ENCODE results near the gene USP32. TPM values are rescaled to one million over a fixed set of nuclear protein-coding genes. Genes with fewer than 3 reads are reported as not detected.

USP32 gene
- polyA plus RNA-seq, 3 donors, result 10.1 to 26.6 (median 16.6) TPM

GRCh38 chr17:60390186-60390585 lies 1.7 kb downstream of the USP32 start:
- Mint-ChIP-seq H3K27me3 (ENCODE audit: low read depth in 3 of 3) (peaks cover 0 to 1% (median 0%) of the 10 kb centered on the region in 3 donors), H3K4me3 (peak overlapping the region; percentile 97 to 99), H3K4me1 (peaks cover 74% of the 10 kb centered on the region), H3K9me3 (peaks cover 0 to 2% (median 0%) of the 10 kb centered on the region in 7 donors), H3K36me3 (peaks cover 0 to 1% of the 10 kb centered on the region in 2 donors), H3K27ac (peak overlapping the region; percentile 98 to 100 (median 99))
- WGBS (ENCODE audit: insufficient coverage), result no CpG with 5 or more reads among the region's 2 CpGs
- Histone ChIP-seq H3K4me2 (replicated peaks; ENCODE audit: extremely low read depth, low read length, poor library complexity, severe bottlenecking) (peak overlapping the region; percentile 88), H3K36me3 (replicated peaks in 1 of 2; ENCODE audit: control insufficient read depth in 1 of 2, insufficient read depth in 2 of 2, low read length in 2 of 2) (no peaks in the 10 kb centered on the region), H3K27ac (ENCODE audit: low read depth in 1 of 2, low read length in 2 of 2) (peak overlapping the region in 1 of 2 donors; percentile 92), H3K27me3 (ENCODE audit: control insufficient read depth in 2 of 2, insufficient read depth in 2 of 2, low read length in 2 of 2) (no peaks in the 10 kb centered on the region), H2AFZ (ENCODE audit: insufficient read depth, low read depth, low read length, poor library complexity, severe bottlenecking) (no peak overlapping the region), H3K4me1 (ENCODE audit: control insufficient read depth in 1 of 2, insufficient read depth in 2 of 2, low read length in 2 of 2) (peaks cover 63 to 77% of the 10 kb centered on the region in 2 donors), H3K9me3 (replicated peaks in 1 of 2; ENCODE audit: control insufficient read depth in 1 of 2, insufficient read depth in 1 of 2, low read length in 2 of 2) (no peaks in the 10 kb centered on the region), H3K79me2 (ENCODE audit: insufficient read depth, low read length) (peaks cover 67% of the 10 kb centered on the region), H3K9ac (ENCODE audit: insufficient read depth, low read length, poor library complexity, severe bottlenecking) (peak overlapping the region; percentile 92), H4K20me1 (ENCODE audit: insufficient read depth, low read length) (peaks cover 26% of the 10 kb centered on the region), H3K4me3 (replicated peaks in 1 of 3; ENCODE audit: low read depth in 2 of 3, low read length in 3 of 3) (peak overlapping the region; percentile 42 to 91 (median 83))
- DNase-seq, result peak; percentile 63 to 84 (median 83)
- intact Hi-C loops (cut with micrococcal nuclease), result no loop called here
- TF ChIP-seq CTCF (IDR thresholded peaks at IDR 0.05), result no peak

- Mint-ChIP-seq H3K36me3 (peaks cover 0 to 5% of the 10 kb centered on the region in 2 donors), H3K4me1 (peaks cover 76% of the 10 kb centered on the region), H3K27me3 (ENCODE audit: low read depth in 3 of 3) (peaks cover 0 to 3% (median 1%) of the 10 kb centered on the region in 3 donors), H3K9me3 (peaks cover 0 to 2% (median 0%) of the 10 kb centered on the region in 7 donors), H3K4me3 (no peak overlapping the region), H3K27ac (peak overlapping the region in 5 of 7 donors; percentile 28 to 98 (median 47))
- Histone ChIP-seq H3K36me3 (replicated peaks in 1 of 2; ENCODE audit: control insufficient read depth in 1 of 2, insufficient read depth in 2 of 2, low read length in 2 of 2) (no peaks in the 10 kb centered on the region), H4K20me1 (ENCODE audit: insufficient read depth, low read length) (peaks cover 30% of the 10 kb centered on the region), H3K9me3 (replicated peaks in 1 of 2; ENCODE audit: control insufficient read depth in 1 of 2, insufficient read depth in 1 of 2, low read length in 2 of 2) (no peaks in the 10 kb centered on the region), H3K4me3 (replicated peaks in 1 of 3; ENCODE audit: low read depth in 2 of 3, low read length in 3 of 3) (no peak overlapping the region), H3K27me3 (ENCODE audit: control insufficient read depth in 2 of 2, insufficient read depth in 2 of 2, low read length in 2 of 2) (no peaks in the 10 kb centered on the region), H3K79me2 (ENCODE audit: insufficient read depth, low read length) (peaks cover 81% of the 10 kb centered on the region), H2AFZ (ENCODE audit: insufficient read depth, low read depth, low read length, poor library complexity, severe bottlenecking) (no peak overlapping the region), H3K4me2 (replicated peaks; ENCODE audit: extremely low read depth, low read length, poor library complexity, severe bottlenecking) (peak overlapping the region; percentile 8), H3K27ac (ENCODE audit: low read depth in 1 of 2, low read length in 2 of 2) (peak overlapping the region in 1 of 2 donors; percentile 92), H3K4me1 (ENCODE audit: control insufficient read depth in 1 of 2, insufficient read depth in 2 of 2, low read length in 2 of 2) (peaks cover 63 to 77% of the 10 kb centered on the region in 2 donors), H3K9ac (ENCODE audit: insufficient read depth, low read length, poor library complexity, severe bottlenecking) (no peak overlapping the region)
- no peak for TF ChIP-seq CTCF (IDR thresholded peaks at IDR 0.05)
- intact Hi-C loops (cut with micrococcal nuclease), result no loop called here
- DNase-seq, result no peak
- 50% methylated on average over 1 of the region's 3 CpGs for WGBS (ENCODE audit: insufficient coverage)
These were observed 3.2 kb downstream of the USP32 start for GRCh38 chr17:60388742-60389141.

All from CD14-positive monocyte (primary cell).